HCT116 (cell line): ENCODE measurements around the gene CRHR2. TPM values are rescaled to one million over a fixed set of nuclear protein-coding genes. Genes with fewer than 3 reads are reported as not detected.

ENCODE experiments used
- ATAC-seq: fragments of 200-7000 bp; cut with Tn5 transposase; 2 replicates; pipeline ENCODE4 v1.9.1; 2020; ENCODE audit warnings: mild to moderate bottlenecking, moderate library complexity
- BruUV-seq: library from RNA; stranded (reverse); fragments of 400-500 nt; replicated peaks from 2 replicates; lab custom pipeline; 2021; lab: Mats Ljungman, UMichigan
- CTCF ChIA-PET: fragments of 300-600 bp; sonication (Branson Sonifier 250); formaldehyde crosslinking; loops from one replicate; lab custom pipeline; 2021; ENCODE audit warnings: antibody characterized with exemption; lab: Charles Lee
- POLR2A ChIA-PET: fragments of 300-600, 350-600 bp; sonication (Branson Sonifier 250); formaldehyde crosslinking; loops from one replicate; lab custom pipeline; 2021; ENCODE audit warnings: antibody characterized with exemption; lab: Charles Lee
- RAD21 ChIA-PET, 2 experiments: fragments of 300-600 bp; sonication (Branson Sonifier 250); formaldehyde crosslinking; loops; one replicate each; lab custom pipeline; 2023; ENCODE audit warnings: low total read pairs in 2 of 2; ENCODE audit not compliant: uncharacterized antibody in 2 of 2, unreplicated experiment in 2 of 2, low non-redundant PET in 1 of 2; lab: Charles Lee
- DNase-seq: peaks from one replicate; pipeline ENCODE4 v3.0.0-alpha.2; 2010; ENCODE audit warnings: low read depth, low spot score
- H2AFZ ChIP-seq: fragments of 200-600 bp; shearing (Covaris generic), sonication (generic); 2 replicates; pipeline ENCODE4 v1.6.1; 2017; ENCODE audit warnings: low read depth, mixed run types, mixed read lengths, antibody characterized with exemption, low read length; ENCODE audit not compliant: poor library complexity, severe bottlenecking
- H3K27ac ChIP-seq: 2 replicates; pipeline ENCODE4 v1.5.1; 2012; ENCODE audit warnings: low read depth, low read length
- H3K27me3 ChIP-seq: fragments of 200-600 bp; sonication (generic); 2 replicates; pipeline ENCODE4 v1.6.1; 2016; ENCODE audit warnings: mixed run types, low read length, mixed read lengths; ENCODE audit not compliant: insufficient read depth
- H3K36me3 ChIP-seq, 2 experiments: fragments of 200-500 bp in 1 of 2; fragments of 200-600 bp in 1 of 2; sonication (Bioruptor generic) in 1 of 2; sonication (generic) in 1 of 2; 2 replicates each; pipeline versions ENCODE4 v1.5.1 to v1.6.1; 2014 to 2016; ENCODE audit warnings: low read length in 2 of 2, inconsistent platforms in 1 of 2, mixed read lengths in 1 of 2, mixed run types in 1 of 2; ENCODE audit not compliant: insufficient read depth in 2 of 2, control insufficient read depth in 1 of 2
- H3K4me1 ChIP-seq, 2 experiments: fragments of 200-600 bp in 1 of 2; sonication (generic) in 1 of 2; 2 replicates each; pipeline versions ENCODE4 v1.5.1 to v1.6.1; 2012 to 2017; ENCODE audit warnings: low read length in 2 of 2, inconsistent platforms in 1 of 2, mild to moderate bottlenecking in 1 of 2, mixed read lengths in 1 of 2, mixed run types in 1 of 2, moderate library complexity in 1 of 2; ENCODE audit not compliant: insufficient read depth in 2 of 2, control insufficient read depth in 1 of 2
- H3K4me2 ChIP-seq: fragments of 200-600 bp; sonication (generic); 2 replicates; pipeline ENCODE4 v1.6.1; 2017; ENCODE audit warnings: mixed run types, low read length, mixed read lengths
- H3K4me3 ChIP-seq, 2 experiments: fragments of 200-600 bp in 1 of 2; sonication (generic) in 1 of 2; replicated peaks in 1 of 2; 2 replicates each; pipeline ENCODE4 v1.5.1; 2011 to 2016; ENCODE audit warnings: low read length in 2 of 2, control low read depth in 1 of 2, low read depth in 1 of 2, mild to moderate bottlenecking in 1 of 2, mixed read lengths in 1 of 2, mixed run types in 1 of 2
- H3K79me2 ChIP-seq: fragments of 200-600 bp; sonication (generic); 2 replicates; pipeline ENCODE4 v1.6.1; 2017; ENCODE audit warnings: mild to moderate bottlenecking, mixed run types, low read length, moderate library complexity, mixed read lengths; ENCODE audit not compliant: insufficient read depth
- H3K9ac ChIP-seq: fragments of 200-600 bp; sonication (generic); 2 replicates; pipeline ENCODE4 v1.6.1; 2016; ENCODE audit warnings: low read length, mixed read lengths
- H3K9me2 ChIP-seq: fragments of 200-600 bp; sonication (generic), shearing (Covaris generic); 2 replicates; pipeline ENCODE4 v1.6.1; 2017; ENCODE audit warnings: mixed run types, mild to moderate bottlenecking, moderate library complexity; ENCODE audit not compliant: insufficient read depth
- H3K9me3 ChIP-seq, 2 experiments: fragments of 200-500 bp in 1 of 2; fragments of 200-600 bp in 1 of 2; sonication (Bioruptor generic) in 1 of 2; sonication (generic) in 1 of 2; 2 replicates each; pipeline ENCODE4 v1.6.1; 2014 to 2017; ENCODE audit warnings: low read length in 2 of 2, mixed read lengths in 2 of 2, inconsistent platforms in 1 of 2, low read depth in 1 of 2, mild to moderate bottlenecking in 1 of 2, mixed run types in 1 of 2, moderate library complexity in 1 of 2; ENCODE audit not compliant: control insufficient read depth in 1 of 2, insufficient read depth in 1 of 2
- H4K20me1 ChIP-seq: fragments of 200-600 bp; sonication (generic), shearing (Covaris generic); 2 replicates; pipeline ENCODE4 v1.6.1; 2017; ENCODE audit warnings: mixed run types, mild to moderate bottlenecking, moderate library complexity; ENCODE audit not compliant: insufficient read depth
- CEBPB ChIP-seq: IDR thresholded peaks from 2 replicates; pipeline ENCODE4 v1.6.1; 2012; ENCODE audit warnings: low read depth
- FOSL1 ChIP-seq: IDR thresholded peaks from 2 replicates; pipeline ENCODE4 v1.6.1; 2012; ENCODE audit warnings: low read depth
- MAX ChIP-seq: IDR thresholded peaks from 2 replicates; pipeline ENCODE4 v1.6.1; 2012
- POLR2AphosphoS5 ChIP-seq: IDR thresholded peaks from 2 replicates; pipeline ENCODE4 v1.6.1; 2011; ENCODE audit warnings: mild to moderate bottlenecking, low read depth, low read length, moderate library complexity
- RAD21 ChIP-seq: IDR thresholded peaks from 2 replicates; pipeline ENCODE4 v1.6.1; 2012; ENCODE audit warnings: low read depth, mild to moderate bottlenecking
- YY1 ChIP-seq: IDR thresholded peaks from 2 replicates; pipeline ENCODE4 v1.6.1; 2011; ENCODE audit warnings: low read length, low read depth, moderate library complexity, mild to moderate bottlenecking; ENCODE audit not compliant: insufficient replicate concordance; ENCODE audit errors: extremely low read depth
- ZFX ChIP-seq: fragments of 450-650 bp; IDR thresholded peaks from 2 replicates; pipeline ENCODE4 v1.6.1; 2017
- ZNF274 ChIP-seq: fragments of 200-500 bp; sonication (Bioruptor generic); IDR thresholded peaks from 2 replicates; pipeline ENCODE4 v1.6.1; 2014; ENCODE audit warnings: mild to moderate bottlenecking, low read depth, low read length, inconsistent platforms
- intact Hi-C: fragments of 100-400 bp; cut with micrococcal nuclease; formaldehyde crosslinking; loops from 2 replicates; pipeline ENCODE4 v1.10.0; 2022
- total RNA-seq: library from RNA; stranded (reverse); gene quantifications from one replicate; pipeline ENCODE4 v1.2.1, GENCODE V29; 2021; ENCODE audit not compliant: unreplicated experiment
- TF ChIP-seq, protein P1 (sequence below): IDR thresholded peaks from 2 replicates; pipeline ENCODE4 v1.6.1; 2012; ENCODE audit warnings: low read depth

CRHR2 gene
- total RNA-seq, 1 experiment from 2014 or later = not detected

- no peaks in the 10 kb centered on the region for H3K9me3 ChIP-seq
- H3K36me3 ChIP-seq = no peaks in the 10 kb centered on the region
- BruUV-seq = no TSS peak
- H3K4me2 ChIP-seq = no peak overlapping the region
- H3K4me3 ChIP-seq = no peak overlapping the region
- DNase-seq = no peak
- POLR2A ChIA-PET = no interaction called here
- CTCF ChIA-PET = no interaction called here
- ATAC-seq = no peak
- no peaks in the 10 kb centered on the region for H3K79me2 ChIP-seq
- RAD21 ChIA-PET = no interaction called here
- peaks cover 2% of the 10 kb centered on the region; the same call in 1 of the 2 replicates for H3K27me3 ChIP-seq
- H3K4me1 ChIP-seq = no peaks in the 10 kb centered on the region
- no peak for TF ChIP-seq YY1
- no peak for TF ChIP-seq FOSL1
- TF ChIP-seq, protein P1, sequence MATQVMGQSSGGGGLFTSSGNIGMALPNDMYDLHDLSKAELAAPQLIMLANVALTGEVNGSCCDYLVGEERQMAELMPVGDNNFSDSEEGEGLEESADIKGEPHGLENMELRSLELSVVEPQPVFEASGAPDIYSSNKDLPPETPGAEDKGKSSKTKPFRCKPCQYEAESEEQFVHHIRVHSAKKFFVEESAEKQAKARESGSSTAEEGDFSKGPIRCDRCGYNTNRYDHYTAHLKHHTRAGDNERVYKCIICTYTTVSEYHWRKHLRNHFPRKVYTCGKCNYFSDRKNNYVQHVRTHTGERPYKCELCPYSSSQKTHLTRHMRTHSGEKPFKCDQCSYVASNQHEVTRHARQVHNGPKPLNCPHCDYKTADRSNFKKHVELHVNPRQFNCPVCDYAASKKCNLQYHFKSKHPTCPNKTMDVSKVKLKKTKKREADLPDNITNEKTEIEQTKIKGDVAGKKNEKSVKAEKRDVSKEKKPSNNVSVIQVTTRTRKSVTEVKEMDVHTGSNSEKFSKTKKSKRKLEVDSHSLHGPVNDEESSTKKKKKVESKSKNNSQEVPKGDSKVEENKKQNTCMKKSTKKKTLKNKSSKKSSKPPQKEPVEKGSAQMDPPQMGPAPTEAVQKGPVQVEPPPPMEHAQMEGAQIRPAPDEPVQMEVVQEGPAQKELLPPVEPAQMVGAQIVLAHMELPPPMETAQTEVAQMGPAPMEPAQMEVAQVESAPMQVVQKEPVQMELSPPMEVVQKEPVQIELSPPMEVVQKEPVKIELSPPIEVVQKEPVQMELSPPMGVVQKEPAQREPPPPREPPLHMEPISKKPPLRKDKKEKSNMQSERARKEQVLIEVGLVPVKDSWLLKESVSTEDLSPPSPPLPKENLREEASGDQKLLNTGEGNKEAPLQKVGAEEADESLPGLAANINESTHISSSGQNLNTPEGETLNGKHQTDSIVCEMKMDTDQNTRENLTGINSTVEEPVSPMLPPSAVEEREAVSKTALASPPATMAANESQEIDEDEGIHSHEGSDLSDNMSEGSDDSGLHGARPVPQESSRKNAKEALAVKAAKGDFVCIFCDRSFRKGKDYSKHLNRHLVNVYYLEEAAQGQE = no peak
- TF ChIP-seq MAX = no peak
- no peaks in the 10 kb centered on the region for H3K9me2 ChIP-seq
- no peaks in the 10 kb centered on the region for H4K20me1 ChIP-seq
- intact Hi-C loops = no loop called here
- H3K27ac ChIP-seq = no peak overlapping the region
- H3K9ac ChIP-seq = no peak overlapping the region
- no peak overlapping the region for H2AFZ ChIP-seq
Measured at GRCh38 chr7:30731581-30731980, 49.3 kb upstream of the CRHR2 start.

- Histone ChIP-seq H2AFZ (no peak overlapping the region), H3K27me3 (peaks cover 2% of the 10 kb centered on the region; the same call in 1 of the 2 replicates), H3K36me3 (no peaks in the 10 kb centered on the region)
- TF ChIP-seq POLR2AphosphoS5 (no peak), RAD21 (no peak), CEBPB (no peak), ZNF274 (no peak), ZFX (no peak)
- TF ChIP-seq, protein P1 = no peak
- TF ChIP-seq, all 23 proteins: peak for 0
- H4K20me1 ChIP-seq = no peaks in the 10 kb centered on the region
- intact Hi-C loops = no loop called here
- no peak overlapping the region for H3K27ac ChIP-seq
- no peaks in the 10 kb centered on the region for H3K79me2 ChIP-seq
- ChIA-PET RAD21 (no interaction called here), POLR2A (no interaction called here), CTCF (no interaction called here)
- H3K9me3 ChIP-seq = no peaks in the 10 kb centered on the region
- no peak overlapping the region for H3K9ac ChIP-seq
- no peaks in the 10 kb centered on the region for H3K9me2 ChIP-seq
- DNase-seq = no peak
- H3K4me3 ChIP-seq = no peak overlapping the region
- H3K4me2 ChIP-seq = no peak overlapping the region
- no peak for ATAC-seq
- BruUV-seq = no TSS peak
- H3K4me1 ChIP-seq = no peaks in the 10 kb centered on the region
Measured at GRCh38 chr7:30730996-30731395, 48.7 kb upstream of the CRHR2 start.
